SJSA1 (cell line): ENCODE measurements around the gene ABHD6. TPM values are rescaled to one million over a fixed set of nuclear protein-coding genes. Genes with fewer than 3 reads are reported as not detected.

Experiments
- DNase-seq, 2 experiments: peaks; one replicate each; pipeline ENCODE4 v3.0.0-alpha.2; 2015 to 2020; ENCODE audit warnings: low spot score in 2 of 2, low read depth in 1 of 2
- H3K27ac ChIP-seq: fragments of 250-450 bp; sonication (Bioruptor Pico); 2 replicates; pipeline ENCODE4 v1.5.1; 2020; ENCODE audit warnings: mild to moderate bottlenecking, moderate library complexity
- H3K27me3 ChIP-seq: fragments of 250-450 bp; sonication (Bioruptor Pico); replicated peaks from 2 replicates; pipeline ENCODE4 v1.5.1; 2020; ENCODE audit warnings: mild to moderate bottlenecking, moderate library complexity
- H3K36me3 ChIP-seq: fragments of 250-450 bp; sonication (Bioruptor Pico); 2 replicates; pipeline ENCODE4 v1.5.1; 2020; ENCODE audit warnings: mild to moderate bottlenecking
- H3K4me1 ChIP-seq: fragments of 250-450 bp; sonication (Bioruptor Pico); replicated peaks from 2 replicates; pipeline ENCODE4 v1.6.1; 2021; ENCODE audit warnings: mild to moderate bottlenecking
- H3K4me3 ChIP-seq: fragments of 250-450 bp; sonication (Bioruptor Pico); 2 replicates; pipeline ENCODE4 v1.5.1; 2020; ENCODE audit warnings: mild to moderate bottlenecking
- H3K9me3 ChIP-seq: fragments of 250-450 bp; sonication (Bioruptor Pico); replicated peaks from 2 replicates; pipeline ENCODE4 v1.5.1; 2020; ENCODE audit warnings: mild to moderate bottlenecking
- total RNA-seq: library from RNA; depleted of rRNA; stranded (reverse); fragments of >200 nt; shearing (Covaris generic); gene quantifications from 2 replicates; pipeline ENCODE4 v1.2.3, GENCODE V29; 2014

ABHD6 gene
- total RNA-seq, 1 experiment from 2014 or later, result 6.8 TPM

DNA sequence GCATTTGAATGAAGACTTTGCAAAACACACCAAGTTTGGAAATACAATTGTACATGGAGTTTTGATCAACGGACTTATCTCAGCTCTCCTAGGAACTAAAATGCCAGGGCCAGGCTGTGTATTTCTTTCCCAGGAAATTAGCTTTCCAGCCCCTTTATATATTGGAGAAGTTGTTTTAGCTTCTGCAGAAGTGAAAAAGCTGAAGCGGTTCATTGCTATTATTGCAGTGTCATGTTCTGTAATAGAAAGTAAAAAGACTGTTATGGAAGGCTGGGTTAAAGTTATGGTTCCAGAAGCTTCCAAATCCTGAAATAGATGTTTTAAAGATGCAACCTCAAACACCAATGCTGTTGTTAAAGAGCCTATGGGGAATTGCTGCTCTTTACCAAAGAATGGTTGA lies 80.2 kb downstream of the ABHD6 start:
- Histone ChIP-seq H3K9me3 (no peaks in the 10 kb centered on the region), H3K27ac (no peak overlapping the region), H3K4me1 (no peaks in the 10 kb centered on the region), H3K27me3 (no peaks in the 10 kb centered on the region), H3K4me3 (no peak overlapping the region), H3K36me3 (peaks cover 74% of the 10 kb centered on the region)
- DNase-seq, result no peak

DNA sequence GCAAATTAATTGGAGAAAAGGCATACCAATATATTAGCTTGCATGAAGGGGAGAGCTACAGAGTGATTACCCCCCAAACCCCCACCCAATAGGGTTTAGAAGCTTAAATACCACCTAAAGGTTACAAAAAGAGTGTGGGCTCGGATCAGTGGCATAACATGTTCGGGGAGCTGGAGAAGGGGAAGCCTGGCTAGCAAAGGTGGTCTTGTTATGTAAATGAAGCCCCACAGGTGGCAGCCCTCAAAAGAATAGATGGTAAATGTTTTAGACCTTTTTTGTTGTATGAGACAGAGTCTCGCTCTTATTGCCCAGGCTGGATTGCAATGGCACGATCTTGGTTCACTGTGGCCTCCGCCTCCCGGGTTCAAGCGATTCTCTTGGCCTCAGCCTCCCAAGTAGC lies 84.2 kb downstream of the ABHD6 start:
- DNase-seq, result no peak
- H3K27me3 ChIP-seq, result no peaks in the 10 kb centered on the region
- H3K4me3 ChIP-seq, result no peak overlapping the region
- H3K36me3 ChIP-seq, result peaks cover 39% of the 10 kb centered on the region
- H3K27ac ChIP-seq, result no peak overlapping the region
- peaks cover 10% of the 10 kb centered on the region for H3K4me1 ChIP-seq
- H3K9me3 ChIP-seq, result no peaks in the 10 kb centered on the region

DNA sequence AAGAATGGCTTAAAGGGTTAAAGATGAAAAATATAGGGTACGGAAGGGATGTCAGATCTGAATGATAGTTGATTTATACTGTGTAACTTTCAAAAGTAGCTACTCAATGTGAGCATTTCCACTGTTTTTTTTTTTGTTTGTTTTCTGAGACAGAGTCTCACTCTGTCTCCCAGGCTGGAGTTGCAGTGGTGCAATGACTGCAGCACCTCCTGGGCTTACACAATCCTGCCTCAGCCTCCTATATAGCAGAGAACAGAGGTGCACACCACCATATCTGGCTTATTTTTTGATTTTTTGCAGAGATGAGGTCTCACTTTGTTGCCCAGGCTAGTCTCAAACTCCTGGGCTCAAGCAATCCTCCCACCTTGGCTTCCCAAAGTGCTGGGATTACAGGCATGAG lies 85.2 kb downstream of the ABHD6 start:
- H3K36me3 ChIP-seq, result peaks cover 29% of the 10 kb centered on the region
- peaks cover 10% of the 10 kb centered on the region for H3K4me1 ChIP-seq
- H3K27ac ChIP-seq, result no peak overlapping the region
- H3K27me3 ChIP-seq, result no peaks in the 10 kb centered on the region
- no peak overlapping the region for H3K4me3 ChIP-seq
- no peak for DNase-seq
- no peaks in the 10 kb centered on the region for H3K9me3 ChIP-seq

DNA sequence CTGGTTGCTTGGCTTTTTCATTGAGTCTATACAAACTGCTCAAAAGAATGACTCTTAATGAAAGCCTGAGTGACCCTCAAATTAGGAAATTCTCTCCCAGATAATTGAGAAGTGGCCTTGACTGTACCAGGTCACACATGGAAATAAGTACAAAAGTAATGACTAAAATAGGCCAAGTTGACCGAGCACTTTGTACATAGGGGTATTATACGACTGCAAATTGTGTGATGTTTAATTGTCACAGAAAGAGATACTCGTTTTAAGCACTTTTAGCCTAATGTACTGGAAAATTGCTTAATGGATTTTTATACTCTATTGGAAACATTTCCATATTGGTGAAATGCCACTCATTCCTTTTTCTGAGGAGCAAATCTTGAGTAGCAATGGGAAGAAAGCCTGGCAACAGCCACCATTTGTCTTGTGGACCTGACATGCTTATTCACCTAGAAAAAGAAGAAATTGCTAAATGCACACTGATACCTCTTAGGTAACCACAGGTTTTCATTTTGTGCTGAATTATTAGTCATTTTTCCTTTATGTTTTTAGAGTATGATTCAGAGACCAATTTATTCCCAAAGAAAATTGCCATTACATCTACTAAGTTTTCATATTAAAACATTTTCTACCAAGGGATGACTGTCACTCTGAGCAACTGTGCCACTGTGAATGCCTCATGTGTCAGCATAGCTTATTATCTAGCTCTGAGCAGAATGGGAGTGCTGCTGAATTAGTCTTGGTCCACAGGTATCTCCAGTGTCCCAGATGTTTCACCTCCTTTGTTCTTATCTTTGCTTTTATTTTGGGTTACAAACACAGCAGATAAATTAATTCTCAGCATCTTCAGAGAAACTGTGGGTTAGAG lies 86.2 kb downstream of the ABHD6 start:
- Histone ChIP-seq H3K27ac (no peak overlapping the region), H3K27me3 (no peaks in the 10 kb centered on the region), H3K4me1 (peaks cover 10% of the 10 kb centered on the region), H3K36me3 (peaks cover 21% of the 10 kb centered on the region), H3K4me3 (no peak overlapping the region), H3K9me3 (no peaks in the 10 kb centered on the region)
- DNase-seq, result no peak

DNA sequence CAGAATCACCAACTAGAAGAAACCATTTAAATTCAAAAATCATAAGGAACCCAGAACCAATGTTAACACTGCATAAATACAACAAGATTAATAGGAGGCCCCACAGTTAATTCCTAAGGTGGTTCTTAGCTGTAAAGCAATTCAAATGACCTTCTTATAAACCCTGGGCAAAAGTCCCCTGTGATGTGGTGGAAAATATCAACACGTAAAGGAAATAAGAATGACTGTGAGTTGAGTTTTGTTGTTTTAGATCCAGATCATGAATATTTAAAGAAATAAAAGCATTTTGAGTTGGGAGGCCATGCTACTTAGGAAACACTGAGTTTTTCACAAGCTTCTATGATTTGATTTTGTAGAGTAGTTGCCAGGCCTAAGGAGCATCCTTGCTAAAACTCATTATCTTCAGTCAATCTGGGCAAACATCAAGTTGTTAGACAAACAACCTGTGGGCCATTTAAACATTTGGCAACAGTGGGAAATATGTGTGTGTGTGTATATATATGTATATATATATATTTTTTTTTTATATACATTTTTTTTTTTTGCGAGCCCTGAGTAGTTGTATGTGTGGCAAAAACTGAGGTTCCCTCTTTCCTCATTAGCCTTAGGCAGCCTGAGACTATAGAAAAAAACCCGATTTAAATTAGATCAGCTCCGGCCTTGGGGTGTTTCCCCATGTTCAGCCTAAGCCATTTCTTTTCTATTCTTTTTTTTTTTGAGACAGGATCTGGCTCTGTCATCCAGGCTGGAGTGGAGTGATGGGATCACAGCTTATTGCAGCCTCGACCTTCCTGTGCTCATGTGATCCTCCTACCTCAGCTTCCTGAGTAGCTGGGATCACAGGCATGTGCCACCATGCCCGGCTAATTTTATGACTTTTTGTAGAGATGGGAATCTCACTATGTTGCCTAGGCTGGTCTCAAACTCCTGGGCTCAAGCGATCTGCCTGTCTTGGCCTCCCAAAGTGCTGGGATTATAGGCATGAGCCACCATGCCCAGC lies 87.1 kb downstream of the ABHD6 start:
- peaks cover 10% of the 10 kb centered on the region for H3K4me1 ChIP-seq
- no peaks in the 10 kb centered on the region for H3K27me3 ChIP-seq
- no peak for DNase-seq
- H3K9me3 ChIP-seq, result no peaks in the 10 kb centered on the region
- no peak overlapping the region for H3K27ac ChIP-seq
- no peak overlapping the region for H3K4me3 ChIP-seq
- H3K36me3 ChIP-seq, result peaks cover 13% of the 10 kb centered on the region

DNA sequence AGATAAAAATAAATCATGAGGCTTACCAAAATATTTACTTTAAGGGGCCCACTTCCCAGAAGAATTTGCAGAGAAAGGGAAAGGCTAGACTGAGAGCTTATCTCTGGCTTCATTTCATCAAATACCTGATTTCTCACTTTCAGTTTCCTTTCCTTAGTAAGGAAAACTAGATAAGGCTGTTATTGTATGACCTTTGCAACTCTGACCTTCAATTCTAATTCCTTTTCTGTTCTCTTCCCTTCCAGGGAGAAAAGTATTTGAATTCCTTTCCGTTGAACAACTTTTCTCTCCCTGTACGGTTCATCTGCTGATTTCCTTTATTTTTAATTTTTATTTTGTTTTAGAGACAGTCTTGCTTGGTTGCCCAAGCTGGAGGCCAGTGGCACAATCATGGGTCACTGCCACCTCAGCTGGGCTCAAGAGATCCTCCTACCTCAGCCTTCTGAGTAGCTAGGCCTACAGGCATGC lies 88.0 kb downstream of the ABHD6 start:
- H3K9me3 ChIP-seq, result no peaks in the 10 kb centered on the region
- H3K36me3 ChIP-seq, result peaks cover 9% of the 10 kb centered on the region
- no peaks in the 10 kb centered on the region for H3K27me3 ChIP-seq
- no peak overlapping the region for H3K27ac ChIP-seq
- H3K4me3 ChIP-seq, result no peak overlapping the region
- peak in 1 of 2 experiments; percentile 26 for DNase-seq
- peaks cover 10% of the 10 kb centered on the region for H3K4me1 ChIP-seq

DNA sequence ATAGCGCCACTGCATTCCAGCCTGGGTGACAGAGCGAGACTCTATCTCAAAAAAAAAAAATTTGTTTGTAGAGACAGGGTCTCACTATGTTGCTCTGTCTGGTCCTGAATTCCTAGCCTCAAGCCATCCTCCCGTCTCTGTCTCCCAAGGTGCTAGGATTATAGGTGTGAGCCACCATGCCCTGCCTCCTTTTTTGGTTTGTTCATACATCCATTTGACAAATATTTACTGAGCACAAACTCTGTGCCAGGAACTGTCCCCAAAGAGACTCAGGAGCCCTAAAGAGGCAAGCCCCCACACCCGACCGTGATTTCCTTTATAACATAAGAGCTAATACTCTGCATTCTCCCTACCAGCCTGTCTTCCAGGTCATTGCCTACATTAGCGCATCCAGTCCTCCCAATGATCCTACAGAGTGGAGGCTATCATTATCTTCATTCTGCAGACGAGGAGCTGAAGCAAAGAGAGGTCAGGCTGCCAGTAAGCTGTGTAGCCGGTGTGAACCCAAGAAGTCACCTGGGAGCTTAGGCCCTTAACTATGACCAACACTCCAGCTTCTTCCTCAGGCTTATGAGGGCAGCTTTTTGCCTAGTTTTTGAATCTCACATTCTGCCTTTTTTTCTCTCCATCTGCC lies 88.8 kb downstream of the ABHD6 start:
- no peak overlapping the region for H3K4me3 ChIP-seq
- no peaks in the 10 kb centered on the region for H3K9me3 ChIP-seq
- H3K4me1 ChIP-seq, result peaks cover 10% of the 10 kb centered on the region
- no peak for DNase-seq
- H3K27ac ChIP-seq, result no peak overlapping the region
- H3K36me3 ChIP-seq, result peaks cover 3% of the 10 kb centered on the region
- no peaks in the 10 kb centered on the region for H3K27me3 ChIP-seq

DNA sequence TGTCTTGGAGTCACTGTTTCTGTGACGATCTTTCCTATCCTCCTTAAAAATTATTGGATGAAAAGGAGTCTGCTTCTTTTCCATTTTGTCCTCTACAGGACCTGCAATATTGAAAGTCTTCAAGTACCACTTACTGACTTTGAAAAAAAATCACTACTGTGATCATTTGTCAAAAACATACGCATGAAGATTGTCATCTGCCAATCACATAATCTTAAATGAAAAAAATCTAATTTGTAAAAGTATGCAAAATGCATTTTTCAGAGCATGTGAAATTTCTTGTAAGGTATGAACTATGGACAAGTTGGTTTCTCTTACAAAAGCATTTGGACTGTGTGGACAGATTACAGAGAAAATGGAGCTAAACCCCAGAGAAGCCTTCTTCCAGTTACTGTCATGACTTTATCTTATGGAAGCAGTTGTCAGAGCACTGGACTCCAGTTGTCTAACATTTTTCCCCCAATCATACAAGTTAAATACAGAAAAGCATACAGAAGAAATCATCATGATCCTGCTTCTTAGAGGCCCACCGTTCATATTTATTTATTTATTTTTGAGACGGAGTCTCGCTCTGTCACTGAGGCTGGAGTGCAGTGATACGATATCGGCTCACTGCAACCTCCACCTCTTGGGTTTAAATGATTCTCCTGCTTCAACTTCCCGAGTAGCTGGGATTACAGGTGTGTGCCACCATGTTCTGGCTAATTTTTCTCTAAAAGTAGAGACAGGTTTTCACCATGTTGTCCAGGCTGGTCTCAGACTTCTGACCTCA lies 91.7 kb downstream of the ABHD6 start:
- Histone ChIP-seq H3K9me3 (peaks cover 5% of the 10 kb centered on the region; the same call in 1 of the 2 replicates), H3K27me3 (no peaks in the 10 kb centered on the region), H3K27ac (no peak overlapping the region), H3K36me3 (peaks cover 5% of the 10 kb centered on the region; the same call in 1 of the 2 replicates), H3K4me3 (no peak overlapping the region), H3K4me1 (peaks cover 28% of the 10 kb centered on the region)
- no peak for DNase-seq

DNA sequence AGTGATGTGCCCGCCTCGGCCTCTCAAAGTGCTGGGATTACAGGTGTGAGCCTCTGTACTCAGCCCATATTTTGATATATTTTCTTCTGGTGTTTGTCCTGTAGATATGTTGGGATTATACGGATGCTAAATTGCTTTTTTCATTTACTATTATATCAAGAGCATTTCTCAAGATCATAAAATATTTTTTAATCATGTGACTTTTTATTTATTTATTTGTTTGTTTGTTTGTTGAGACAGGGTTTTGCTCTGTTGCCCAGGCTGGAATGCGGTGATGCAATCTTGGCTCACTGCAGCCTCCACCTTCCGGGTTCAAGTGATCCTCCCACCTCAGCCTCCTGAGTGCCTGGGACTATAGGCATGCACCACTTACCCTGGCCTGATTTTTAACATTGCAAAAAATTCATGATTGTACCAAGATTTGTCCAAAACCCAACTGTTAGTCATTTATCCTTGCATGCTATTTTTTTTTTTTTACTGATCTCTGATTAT lies 92.4 kb downstream of the ABHD6 start:
- peaks cover 5% of the 10 kb centered on the region; the same call in 1 of the 2 replicates for H3K36me3 ChIP-seq
- no peak overlapping the region for H3K27ac ChIP-seq
- DNase-seq, result no peak
- no peaks in the 10 kb centered on the region for H3K27me3 ChIP-seq
- peaks cover 5% of the 10 kb centered on the region; the same call in 1 of the 2 replicates for H3K9me3 ChIP-seq
- peaks cover 34% of the 10 kb centered on the region for H3K4me1 ChIP-seq
- H3K4me3 ChIP-seq, result no peak overlapping the region

DNA sequence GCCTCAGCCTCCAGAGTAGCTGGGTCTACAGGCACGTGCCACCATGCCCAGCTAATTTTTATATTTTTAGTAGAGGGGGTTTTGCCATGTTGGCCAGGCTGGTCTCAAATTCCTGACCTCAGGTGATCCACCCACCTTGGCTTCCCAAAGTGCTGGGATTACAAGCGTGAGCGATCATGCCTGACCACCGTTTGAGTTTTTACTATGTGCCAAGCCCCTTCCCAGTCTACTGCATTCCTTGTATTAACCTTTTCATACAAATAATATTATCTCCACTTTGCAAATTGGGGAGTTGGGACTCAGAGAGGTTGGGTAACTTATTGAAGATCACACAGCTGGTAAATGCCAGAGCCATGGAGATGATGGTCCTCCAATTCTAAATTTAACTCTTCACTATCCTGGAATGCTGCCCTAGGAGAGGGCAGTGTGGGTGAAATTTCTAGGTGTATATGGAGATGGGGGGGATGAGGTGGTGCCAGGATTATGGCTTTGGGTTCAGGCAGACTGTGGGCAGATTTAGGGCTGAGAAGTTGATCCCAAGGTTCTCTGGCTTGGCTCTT lies 94.1 kb downstream of the ABHD6 start:
- peaks cover 5% of the 10 kb centered on the region; the same call in 1 of the 2 replicates for H3K36me3 ChIP-seq
- H3K4me3 ChIP-seq, result no peak overlapping the region
- H3K9me3 ChIP-seq, result peaks cover 5% of the 10 kb centered on the region; the same call in 1 of the 2 replicates
- H3K4me1 ChIP-seq, result peaks cover 38% of the 10 kb centered on the region
- no peak for DNase-seq
- H3K27ac ChIP-seq, result no peak overlapping the region
- no peaks in the 10 kb centered on the region for H3K27me3 ChIP-seq

DNA sequence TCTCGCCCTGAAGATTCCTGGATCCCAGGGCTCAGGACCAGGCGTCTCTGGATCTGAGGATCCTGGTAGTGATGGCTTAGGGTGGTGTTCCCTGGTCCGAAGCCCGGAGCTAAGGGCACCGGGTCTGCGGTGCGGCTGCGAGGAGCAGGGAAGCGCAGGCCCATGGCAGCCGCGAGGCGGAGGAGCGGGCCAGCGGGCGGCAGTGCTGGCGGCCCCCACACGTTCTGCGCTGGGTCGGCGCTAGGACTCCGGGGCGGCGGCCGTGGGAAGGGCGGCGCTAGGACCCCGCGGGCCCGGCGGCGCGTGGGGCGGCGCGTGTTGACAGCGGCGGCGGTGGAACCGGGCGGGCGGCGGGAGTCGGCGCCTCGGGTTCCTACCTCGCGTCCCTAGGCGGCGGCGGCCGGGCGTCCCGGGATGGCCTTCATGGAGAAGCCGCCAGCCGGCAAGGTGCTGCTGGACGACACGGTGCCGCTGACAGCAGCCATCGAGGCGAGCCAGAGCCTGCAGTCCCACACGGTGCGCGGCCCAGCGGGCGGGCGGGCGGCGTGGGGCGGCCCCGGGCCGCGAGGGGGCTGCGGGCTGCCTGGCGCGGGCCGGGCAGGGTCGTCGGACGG lies 95.1 kb downstream of the ABHD6 start, which contains the start of gene PXK:
TSS of gene PXK (plus strand) at position 318 of the 614 bp plus-strand sequence. CDS start at position 415, 97 bp downstream.
- no peaks in the 10 kb centered on the region for H3K27me3 ChIP-seq
- H3K4me3 ChIP-seq, result peak within 1 kb of the TSS; percentile 90
- peak; percentile 50 to 70 for DNase-seq
- peaks cover 5% of the 10 kb centered on the region; the same call in 1 of the 2 replicates for H3K36me3 ChIP-seq
- peaks cover 5% of the 10 kb centered on the region; the same call in 1 of the 2 replicates for H3K9me3 ChIP-seq
- H3K27ac ChIP-seq, result no peak within 1 kb of the TSS
- H3K4me1 ChIP-seq, result peaks cover 38% of the 10 kb centered on the region
